ENCODE results near the gene STAG3. TPM values are rescaled to one million over a fixed set of nuclear protein-coding genes. Genes with fewer than 3 reads are reported as not detected.

Gene STAG3
- total and polyA plus RNA-seq, 10 of the 15 experiments (the other 5 are each of a cell fraction or from before 2014, with no cell fraction given) = 73.0 to 306 (median 120) TPM

- Histone ChIP-seq H3K27ac (ENCODE audit: control insufficient read depth, insufficient read depth) (no peak overlapping the region), H4K20me1 (ENCODE audit: control insufficient read depth, insufficient read depth) (no peaks in the 10 kb centered on the region), H3K9ac (ENCODE audit: control insufficient read depth, insufficient read depth, low read length) (peak overlapping the region; percentile 43), H3K4me3 (peak overlapping the region; percentile 60), H2AFZ (ENCODE audit: control insufficient read depth, low read depth, low read length) (peak overlapping the region; percentile 35), H3K36me3 (ENCODE audit: control insufficient read depth in 2 of 2, insufficient read depth in 2 of 2, low read length in 1 of 2) (no peaks in the 10 kb centered on the region), H3K79me2 (ENCODE audit: control insufficient read depth, insufficient read depth, low read length) (no peaks in the 10 kb centered on the region), H3K9me3 (replicated peaks; ENCODE audit: control insufficient read depth, insufficient read depth, low read length) (no peaks in the 10 kb centered on the region), H3K4me2 (ENCODE audit: control insufficient read depth, insufficient read depth) (peak overlapping the region; percentile 66), H3K27me3 (replicated peaks in 1 of 2; ENCODE audit: control insufficient read depth in 2 of 2, insufficient read depth in 2 of 2, low read length in 1 of 2) (peaks cover 4 to 6% of the 10 kb centered on the region in 2 experiments; a peak in 3 of 4 replicates), H3K4me1 (ENCODE audit: control insufficient read depth, insufficient read depth, low read length) (peaks cover 49% of the 10 kb centered on the region)
- ChIA-PET CTCF (interaction anchor here (0.6 to 2.2 kb wide), 10 partner anchors 9 to 54 kb away, joined by 3 to 9 read pairs (median 6); partner anchors contain the start of gene TRAPPC14), SMC1A (ENCODE audit: uncharacterized antibody, unreplicated experiment) (interaction anchor here (1.1 to 2.0 kb wide), 7 partner anchors 12 to 53 kb away, joined by 3 to 7 read pairs (median 4); partner anchors contain the start of gene LAMTOR4), RAD21 (ENCODE audit: unreplicated experiment) (interaction anchor here (0.7 to 1.9 kb wide), 10 partner anchors 9 to 240 kb away, joined by 3 to 7 read pairs (median 4); partner anchors contain the start of genes GPC2, LAMTOR4, STAG3 and TRAPPC14), POLR2A (interaction anchor here (0.6 to 3.3 kb wide), 10 partner anchors 10 to 68 kb away, joined by 3 to 11 read pairs (median 3); partner anchors contain the start of genes GPC2, LAMTOR4 and STAG3)
- intact Hi-C loops (cut with micrococcal nuclease; ENCODE audit: unreplicated experiment) (no loop called here), in situ Hi-C loops (cut with MboI) (no loop called here)
- no peak for FAIRE-seq
- WGBS (ENCODE audit: insufficient coverage, insufficient replicate concordance, low lambda C conversion rate, missing lambda C conversion rate) = 24% methylated on average over 11 of the region's 11 CpGs
- peak; percentile 40 for ATAC-seq
- BruUV-seq (replicated peaks) = no TSS peak
- DNase-seq (ENCODE audit: low read depth, low spot score) = no peak
- peak; percentile 42; the same call in 1 of the 2 replicates for TF ChIP-seq NBN (IDR thresholded peaks at IDR 0.05)
- no peak for TF ChIP-seq RAD21 (IDR thresholded peaks at IDR 0.05; ENCODE audit: insufficient read depth, low read depth, low read length)
These were observed 9.8 kb upstream of the STAG3 start for GRCh38 chr7:100167912-100168323.

GRCh38 chr7:100169147-100169850 is 8.4 kb upstream of the STAG3 start:
- POLR2A ChIA-PET = interaction anchor here (0.6 to 3.3 kb wide), 4 partner anchors 8 to 199 kb away, joined by 3 to 11 read pairs (median 3); partner anchors contain the start of genes GPC2, LAMTOR4 and STAG3
- no peak for DNase-seq (ENCODE audit: low read depth, low spot score)
- SMC1A ChIA-PET (ENCODE audit: uncharacterized antibody, unreplicated experiment) = interaction anchor here (1.5 to 2.0 kb wide), 2 partner anchors 11 to 36 kb away, joined by 4 to 6 read pairs; no protein-coding TSS in a partner anchor
- H3K27ac ChIP-seq (ENCODE audit: control insufficient read depth, insufficient read depth) = no peak overlapping the region
- WGBS (ENCODE audit: insufficient coverage, insufficient replicate concordance, low lambda C conversion rate, missing lambda C conversion rate) = 66% methylated on average over 11 of the region's 11 CpGs
- no peaks in the 10 kb centered on the region for H3K9me3 ChIP-seq (replicated peaks; ENCODE audit: control insufficient read depth, insufficient read depth, low read length)
- H3K4me2 ChIP-seq (ENCODE audit: control insufficient read depth, insufficient read depth) = peak overlapping the region; percentile 63
- BruUV-seq (replicated peaks) = no TSS peak
- peaks cover 49% of the 10 kb centered on the region for H3K4me1 ChIP-seq (ENCODE audit: control insufficient read depth, insufficient read depth, low read length)
- ATAC-seq = peak; percentile 47
- H3K27me3 ChIP-seq (replicated peaks in 1 of 2; ENCODE audit: control insufficient read depth in 2 of 2, insufficient read depth in 2 of 2, low read length in 1 of 2) = peaks cover 4 to 6% of the 10 kb centered on the region in 2 experiments; a peak in 3 of 4 replicates
- no peak overlapping the region for H3K4me3 ChIP-seq
- H3K79me2 ChIP-seq (ENCODE audit: control insufficient read depth, insufficient read depth, low read length) = no peaks in the 10 kb centered on the region
- H3K36me3 ChIP-seq (ENCODE audit: control insufficient read depth in 2 of 2, insufficient read depth in 2 of 2, low read length in 1 of 2) = no peaks in the 10 kb centered on the region
- RAD21 ChIA-PET (ENCODE audit: unreplicated experiment) = interaction anchor here (1.5 to 1.9 kb wide), 2 partner anchors 36 to 238 kb away, joined by 3 to 7 read pairs; no protein-coding TSS in a partner anchor
- H3K9ac ChIP-seq (ENCODE audit: control insufficient read depth, insufficient read depth, low read length) = no peak overlapping the region
- in situ Hi-C loops (cut with MboI) = no loop called here
- no peak overlapping the region for H2AFZ ChIP-seq (ENCODE audit: control insufficient read depth, low read depth, low read length)
- H4K20me1 ChIP-seq (ENCODE audit: control insufficient read depth, insufficient read depth) = no peaks in the 10 kb centered on the region
- CTCF ChIA-PET = interaction anchor here (0.9 to 2.2 kb wide), 5 partner anchors 10 to 33 kb away, joined by 3 to 9 read pairs (median 7); partner anchors contain the start of gene TRAPPC14
- intact Hi-C loops (cut with micrococcal nuclease; ENCODE audit: unreplicated experiment) = no loop called here
- no peak for FAIRE-seq
- TF ChIP-seq RBBP5 (conservative IDR thresholded peaks at IDR 0.05) (no peak), CHD2 (IDR thresholded peaks at IDR 0.05; ENCODE audit: borderline replicate concordance, low read depth, low read length) (no peak), SUZ12 (IDR thresholded peaks at IDR 0.05; ENCODE audit: unreplicated experiment) (no peak), FOS (IDR thresholded peaks at IDR 0.05; ENCODE audit: borderline replicate concordance, extremely low read depth, insufficient read length) (no peak), POLR2AphosphoS5 (IDR thresholded peaks at IDR 0.05; ENCODE audit: low read length) (no peak), KDM1A (IDR thresholded peaks at IDR 0.05; ENCODE audit: borderline replicate concordance) (no peak), WRNIP1 (IDR thresholded peaks at IDR 0.05; ENCODE audit: borderline replicate concordance, low read depth, low read length) (no peak), RB1 (IDR thresholded peaks at IDR 0.05; ENCODE audit: borderline replicate concordance) (no peak), RELB (IDR thresholded peaks at IDR 0.05; ENCODE audit: low read depth) (no peak), LARP7 (IDR thresholded peaks at IDR 0.05) (no peak), SPI1 (IDR thresholded peaks at IDR 0.05; ENCODE audit: borderline replicate concordance, insufficient read depth, low read depth, low read length) (no peak), HDAC2 (IDR thresholded peaks at IDR 0.05) (no peak)
